ENCODE data around the gene XG.

The XG gene

DNA sequence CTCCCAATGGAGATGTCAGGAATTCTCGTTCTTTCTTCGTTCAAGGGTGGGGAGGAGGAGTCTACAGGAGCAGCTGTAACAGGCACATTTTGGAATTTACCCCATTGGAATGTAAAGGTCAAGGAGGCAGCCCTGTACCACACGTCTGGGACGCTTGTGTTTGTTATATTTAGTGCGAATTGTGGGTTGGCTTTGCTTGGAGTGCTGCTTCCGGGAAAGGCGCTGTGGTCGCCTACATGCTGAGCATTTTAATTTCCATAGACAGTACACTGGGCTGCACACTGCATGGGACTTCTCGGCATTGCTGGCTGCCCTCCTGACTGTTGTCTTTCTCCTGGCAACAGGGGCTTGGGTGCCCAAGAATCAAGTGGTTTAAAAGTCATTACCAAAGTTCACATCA lies 89.7 kb downstream of the XG start:
- Histone ChIP-seq H3K27ac (replicated peaks) (no peak overlapping the region), H3K4me3 (replicated peaks; ENCODE audit: insufficient read depth, low read length) (no peak overlapping the region), H3K27me3 (ENCODE audit: insufficient read depth, poor library complexity, severe bottlenecking) (no peaks in the 10 kb centered on the region)
- TF ChIP-seq GABPA (IDR thresholded peaks at IDR 0.05; ENCODE audit: low read depth): no peak
- TF ChIP-seq POLR2AphosphoS5 (IDR thresholded peaks at IDR 0.05; ENCODE audit: low read depth): no peak
- no peak for TF ChIP-seq REST (IDR thresholded peaks at IDR 0.05; ENCODE audit: insufficient replicate concordance, low read depth)
- DNase-seq (ENCODE audit: low read depth in 1 of 2, low spot score in 1 of 2): no peak

GRCh38 chrX:2846992-2847391 lies 95.2 kb downstream of the XG start:
- DNase-seq (ENCODE audit: low read depth in 1 of 2, low spot score in 1 of 2): no peak
- Histone ChIP-seq H3K4me3 (replicated peaks; ENCODE audit: insufficient read depth, low read length) (no peak overlapping the region), H3K27ac (replicated peaks) (no peak overlapping the region), H3K27me3 (ENCODE audit: insufficient read depth, poor library complexity, severe bottlenecking) (no peaks in the 10 kb centered on the region)
- TF ChIP-seq SPI1 (IDR thresholded peaks at IDR 0.05; ENCODE audit: borderline replicate concordance, low read depth): no peak

DNA sequence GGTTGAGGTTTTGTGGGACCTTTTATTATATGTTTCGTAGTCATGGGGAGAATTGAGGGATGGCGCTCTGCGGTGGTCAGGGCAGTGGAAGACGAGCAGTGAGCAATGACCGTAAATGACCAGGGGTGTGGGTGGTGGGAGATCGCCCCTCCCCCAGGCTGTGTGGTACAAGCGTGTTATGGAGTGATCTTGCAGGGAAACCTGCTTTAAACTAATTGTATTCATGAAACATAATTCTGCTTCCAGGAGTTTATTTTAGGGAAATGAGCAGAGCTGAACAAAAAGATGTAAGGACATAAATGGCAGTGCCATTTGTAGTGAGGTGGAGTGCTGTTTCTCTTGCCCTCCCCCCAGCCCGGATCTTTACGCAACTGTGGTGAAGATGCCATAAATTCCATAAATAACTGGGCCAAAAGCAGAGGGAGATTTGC lies 97.0 kb downstream of the XG start:
- Histone ChIP-seq H3K4me3 (replicated peaks; ENCODE audit: insufficient read depth, low read length) (no peak overlapping the region), H3K27me3 (ENCODE audit: insufficient read depth, poor library complexity, severe bottlenecking) (no peaks in the 10 kb centered on the region), H3K27ac (replicated peaks) (no peak overlapping the region)
- no peak for DNase-seq (ENCODE audit: low read depth in 1 of 2, low spot score in 1 of 2)
- TF ChIP-seq, protein P1, sequence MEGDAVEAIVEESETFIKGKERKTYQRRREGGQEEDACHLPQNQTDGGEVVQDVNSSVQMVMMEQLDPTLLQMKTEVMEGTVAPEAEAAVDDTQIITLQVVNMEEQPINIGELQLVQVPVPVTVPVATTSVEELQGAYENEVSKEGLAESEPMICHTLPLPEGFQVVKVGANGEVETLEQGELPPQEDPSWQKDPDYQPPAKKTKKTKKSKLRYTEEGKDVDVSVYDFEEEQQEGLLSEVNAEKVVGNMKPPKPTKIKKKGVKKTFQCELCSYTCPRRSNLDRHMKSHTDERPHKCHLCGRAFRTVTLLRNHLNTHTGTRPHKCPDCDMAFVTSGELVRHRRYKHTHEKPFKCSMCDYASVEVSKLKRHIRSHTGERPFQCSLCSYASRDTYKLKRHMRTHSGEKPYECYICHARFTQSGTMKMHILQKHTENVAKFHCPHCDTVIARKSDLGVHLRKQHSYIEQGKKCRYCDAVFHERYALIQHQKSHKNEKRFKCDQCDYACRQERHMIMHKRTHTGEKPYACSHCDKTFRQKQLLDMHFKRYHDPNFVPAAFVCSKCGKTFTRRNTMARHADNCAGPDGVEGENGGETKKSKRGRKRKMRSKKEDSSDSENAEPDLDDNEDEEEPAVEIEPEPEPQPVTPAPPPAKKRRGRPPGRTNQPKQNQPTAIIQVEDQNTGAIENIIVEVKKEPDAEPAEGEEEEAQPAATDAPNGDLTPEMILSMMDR (IDR thresholded peaks at IDR 0.05; ENCODE audit: insufficient read depth, low read length): no peak
- TF ChIP-seq REST (IDR thresholded peaks at IDR 0.05; ENCODE audit: insufficient replicate concordance, low read depth): no peak
- no peak for TF ChIP-seq POLR2AphosphoS5 (IDR thresholded peaks at IDR 0.05; ENCODE audit: low read depth)
- TF ChIP-seq GABPA (IDR thresholded peaks at IDR 0.05; ENCODE audit: low read depth): no peak
- no peak for TF ChIP-seq SPI1 (IDR thresholded peaks at IDR 0.05; ENCODE audit: borderline replicate concordance, low read depth)

GRCh38 chrX:2854918-2855317 lies 103.1 kb downstream of the XG start:
- Histone ChIP-seq H3K27me3 (ENCODE audit: insufficient read depth, poor library complexity, severe bottlenecking) (no peaks in the 10 kb centered on the region), H3K27ac (replicated peaks) (no peak overlapping the region), H3K4me3 (replicated peaks; ENCODE audit: insufficient read depth, low read length) (no peak overlapping the region)
- DNase-seq (ENCODE audit: low read depth in 1 of 2, low spot score in 1 of 2): no peak
- no peak for TF ChIP-seq SPI1 (IDR thresholded peaks at IDR 0.05; ENCODE audit: borderline replicate concordance, low read depth)
- TF ChIP-seq GABPA (IDR thresholded peaks at IDR 0.05; ENCODE audit: low read depth): no peak
- no peak for TF ChIP-seq REST (IDR thresholded peaks at IDR 0.05; ENCODE audit: insufficient replicate concordance, low read depth)
- TF ChIP-seq, protein P1 (IDR thresholded peaks at IDR 0.05; ENCODE audit: insufficient read depth, low read length): no peak
- no peak for TF ChIP-seq POLR2AphosphoS5 (IDR thresholded peaks at IDR 0.05; ENCODE audit: low read depth)

Data from HL-60 (cell line).